ENCODE data around the gene PSPH.

- TF ChIP-seq EGR1 (IDR thresholded peaks at IDR 0.05; ENCODE audit: borderline replicate concordance in 1 of 2, low read depth in 2 of 2, low read length in 2 of 2) (no peak), BHLHE40 (IDR thresholded peaks at IDR 0.05; ENCODE audit: borderline replicate concordance in 1 of 2, low read depth in 2 of 2, low read length in 1 of 2) (no peak), RBBP5 (conservative IDR thresholded peaks at IDR 0.05) (no peak), GATAD2B (conservative IDR thresholded peaks at IDR 0.05; ENCODE audit: low read depth) (no peak)
- TF ChIP-seq, protein P1, sequence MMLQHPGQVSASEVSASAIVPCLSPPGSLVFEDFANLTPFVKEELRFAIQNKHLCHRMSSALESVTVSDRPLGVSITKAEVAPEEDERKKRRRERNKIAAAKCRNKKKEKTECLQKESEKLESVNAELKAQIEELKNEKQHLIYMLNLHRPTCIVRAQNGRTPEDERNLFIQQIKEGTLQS (IDR thresholded peaks at IDR 0.05; ENCODE audit: borderline replicate concordance, extremely low read depth, low read depth, low read length), result no peak
These were observed 31.7 kb downstream of the PSPH start for GRCh38 chr7:56019501-56019900.

Measured in GM12878 (cell line).